Right lobe of liver (tissue), 6 donors: ENCODE results near the gene CLNK. TPM values are rescaled to one million over a fixed set of nuclear protein-coding genes. Genes with fewer than 3 reads are reported as not detected.

Experiments
- ATAC-seq, 4 donors: fragments of 200-7000 bp; cut with Tn5 transposase; one replicate each; pipeline ENCODE4 v1.9.1; 2020; ENCODE audit warnings: mild to moderate bottlenecking in 4 of 4, moderate library complexity in 4 of 4
- DNase-seq, 3 donors: peaks; one replicate each; pipeline ENCODE4 v3.0.0-alpha.2; 2020
- H3K27ac ChIP-seq, 3 donors: fragments of 200-600 bp; one replicate each; pipeline ENCODE4 v1.8.0; 2022
- H3K27me3 ChIP-seq, 2 donors: fragments of 200-600 bp; one replicate each; pipeline ENCODE4 v1.8.0; 2022
- H3K36me3 ChIP-seq, 4 donors: fragments of 200-600 bp; sonication (generic) in 1 of 4; one replicate each; pipeline versions ENCODE4 v1.5.1 to v1.8.0; 2017 to 2022; ENCODE audit warnings: control low read depth in 1 of 4
- H3K4me1 ChIP-seq, 4 donors: fragments of 200-600 bp; sonication (generic) in 1 of 4; one replicate each; pipeline versions ENCODE4 v1.5.1 to v1.8.0; 2017 to 2022; ENCODE audit warnings: control low read depth in 1 of 4
- H3K4me3 ChIP-seq, 3 donors: fragments of 200-600 bp; one replicate each; pipeline ENCODE4 v1.8.0; 2022
- H3K9me3 ChIP-seq, 4 donors: fragments of 200-600 bp; sonication (generic) in 1 of 4; one replicate each; pipeline versions ENCODE4 v1.5.1 to v1.8.0; 2017 to 2022; ENCODE audit warnings: control low read depth in 1 of 4
- POLR2A ChIP-seq: fragments of 450-650 bp; IDR thresholded peaks from one replicate; pipeline ENCODE4 v1.6.1; 2017; ENCODE audit warnings: antibody characterized with exemption, mild to moderate bottlenecking
- WGBS: methylation state at CpG from one replicate; pipeline ENCODE4 v1.1.6; 2018; ENCODE audit warnings: low coverage, low lambda C conversion rate; ENCODE audit not compliant: insufficient coverage; ENCODE audit errors: missing lambda C conversion rate; 5-methylcytosine and 5-hydroxymethylcytosine counted together
- intact Hi-C, 2 donors: fragments of 100-400 bp; cut with DNase I; formaldehyde crosslinking; loops; one replicate each; pipeline versions ENCODE4 v1.11.2 to v1.14.1; 2022
- total RNA-seq, 6 experiments: library from RNA; depleted of rRNA in 2 of 6; stranded (reverse); fragments of >200 nt in 2 of 6; fragmentation: NEBNext Ultra II Directional in 3 of 6; extraction: Animal tissue kit (Norgen Biotek cat#: 25700) in 3 of 6; gene quantifications; one replicate each; pipeline versions ENCODE4 v1.1.0 to v1.2.4, GENCODE V29; 2016 to 2023
- TF ChIP-seq, protein P1 (sequence below), 4 donors: fragments of 200-600 bp in 3 of 4; fragments of 450-650 bp in 1 of 4; IDR thresholded peaks; one replicate each; pipeline versions ENCODE4 v1.5.1 to v1.8.0; 2016 to 2022; ENCODE audit warnings: antibody characterized with exemption in 4 of 4, mild to moderate bottlenecking in 2 of 4
- donor health status: DM: no; HTN: yes; CAD: no.
- donor health status: DM: no; HTN: no; CAD: no.
- donor health status: DM: no; HTN: no; CAD: no.
- donor health status: DM: no; HTN: yes; CAD: no.
- donor health status: DM: no; HTN: yes; CAD: no.

Gene CLNK
- total RNA-seq, 6 experiments from 2014 or later, result not detected

DNA sequence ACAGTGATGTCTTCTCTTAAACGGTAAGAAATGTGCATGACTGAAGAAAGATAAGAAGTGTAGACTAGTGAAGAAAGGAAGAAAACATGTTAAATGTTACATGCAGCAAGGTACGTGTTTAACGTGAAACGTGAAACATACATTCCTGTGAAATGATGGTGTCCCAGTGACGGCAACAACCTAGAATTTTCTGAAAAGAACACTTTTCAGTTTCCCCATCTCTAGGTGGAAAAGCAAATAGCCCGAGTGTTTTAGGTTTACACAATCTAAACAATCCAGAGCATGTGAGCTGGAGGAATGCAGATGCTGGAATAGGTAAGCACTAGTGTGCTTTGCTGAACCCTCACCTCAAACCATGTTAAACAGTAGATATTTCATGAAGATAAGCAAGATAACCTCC, 60.7 kb downstream of the CLNK start:
- no peaks in the 10 kb centered on the region for H3K4me1 ChIP-seq
- TF ChIP-seq POLR2A, result no peak
- TF ChIP-seq, protein P1, sequence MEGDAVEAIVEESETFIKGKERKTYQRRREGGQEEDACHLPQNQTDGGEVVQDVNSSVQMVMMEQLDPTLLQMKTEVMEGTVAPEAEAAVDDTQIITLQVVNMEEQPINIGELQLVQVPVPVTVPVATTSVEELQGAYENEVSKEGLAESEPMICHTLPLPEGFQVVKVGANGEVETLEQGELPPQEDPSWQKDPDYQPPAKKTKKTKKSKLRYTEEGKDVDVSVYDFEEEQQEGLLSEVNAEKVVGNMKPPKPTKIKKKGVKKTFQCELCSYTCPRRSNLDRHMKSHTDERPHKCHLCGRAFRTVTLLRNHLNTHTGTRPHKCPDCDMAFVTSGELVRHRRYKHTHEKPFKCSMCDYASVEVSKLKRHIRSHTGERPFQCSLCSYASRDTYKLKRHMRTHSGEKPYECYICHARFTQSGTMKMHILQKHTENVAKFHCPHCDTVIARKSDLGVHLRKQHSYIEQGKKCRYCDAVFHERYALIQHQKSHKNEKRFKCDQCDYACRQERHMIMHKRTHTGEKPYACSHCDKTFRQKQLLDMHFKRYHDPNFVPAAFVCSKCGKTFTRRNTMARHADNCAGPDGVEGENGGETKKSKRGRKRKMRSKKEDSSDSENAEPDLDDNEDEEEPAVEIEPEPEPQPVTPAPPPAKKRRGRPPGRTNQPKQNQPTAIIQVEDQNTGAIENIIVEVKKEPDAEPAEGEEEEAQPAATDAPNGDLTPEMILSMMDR (IDR thresholded peaks at IDR 0.05), result no peak
- no peak overlapping the region for H3K4me3 ChIP-seq
- WGBS, result 39% methylated on average over 6 of the region's 6 CpGs
- peak in 2 of 4 donors; percentile 19 to 30 for ATAC-seq
- no peaks in the 10 kb centered on the region for H3K27me3 ChIP-seq
- no peak for DNase-seq
- no peak overlapping the region for H3K27ac ChIP-seq
- no peaks in the 10 kb centered on the region for H3K36me3 ChIP-seq
- intact Hi-C loops, result no loop called here
- no peaks in the 10 kb centered on the region for H3K9me3 ChIP-seq

DNA sequence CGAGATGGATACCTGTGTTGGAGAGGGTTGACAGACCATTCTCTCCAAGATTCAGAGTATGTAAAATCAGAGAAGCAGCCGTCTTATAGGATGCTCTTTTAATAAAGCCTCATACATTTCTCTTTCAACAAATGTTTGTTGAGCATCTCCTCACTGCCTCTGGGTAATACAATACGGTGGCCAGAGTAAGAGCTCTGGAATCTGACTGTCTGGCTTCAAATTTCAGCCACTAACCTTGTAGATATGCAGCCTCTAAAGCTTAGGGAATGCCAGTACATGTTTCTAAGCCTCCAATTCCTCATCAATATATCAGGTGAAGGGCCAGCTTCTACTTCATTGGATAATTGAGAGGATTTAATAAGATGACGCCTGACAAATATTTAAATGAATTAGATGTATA, 61.3 kb downstream of the CLNK start:
- intact Hi-C loops, result no loop called here
- TF ChIP-seq POLR2A, result no peak
- TF ChIP-seq, protein P1 (IDR thresholded peaks at IDR 0.05), result no peak
- H3K4me3 ChIP-seq, result no peak overlapping the region
- no peak for DNase-seq
- WGBS, result 38% methylated on average over 4 of the region's 4 CpGs
- no peak for ATAC-seq
- H3K4me1 ChIP-seq, result no peaks in the 10 kb centered on the region
- no peak overlapping the region for H3K27ac ChIP-seq
- no peaks in the 10 kb centered on the region for H3K36me3 ChIP-seq
- no peaks in the 10 kb centered on the region for H3K9me3 ChIP-seq
- H3K27me3 ChIP-seq, result no peaks in the 10 kb centered on the region

DNA sequence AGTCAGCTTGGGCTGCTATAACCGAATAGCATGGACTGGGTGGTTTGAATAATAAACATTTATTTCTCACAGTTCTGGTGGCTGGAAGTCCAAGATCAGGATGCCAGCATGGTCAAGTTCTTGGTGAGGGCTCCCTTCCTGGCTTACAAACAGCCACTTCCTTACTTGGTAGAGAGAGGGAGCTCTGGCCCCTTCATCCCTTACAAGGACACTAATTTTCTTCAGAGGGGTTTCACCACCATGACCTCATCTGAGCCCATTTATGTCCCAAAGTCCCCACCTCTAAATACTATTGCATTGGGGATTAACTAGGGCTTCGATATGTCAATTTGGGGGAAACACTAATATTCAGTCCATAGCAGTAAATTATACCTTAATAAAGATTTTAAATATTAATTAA, 61.8 kb downstream of the CLNK start:
- no peaks in the 10 kb centered on the region for H3K27me3 ChIP-seq
- H3K9me3 ChIP-seq, result no peaks in the 10 kb centered on the region
- DNase-seq (no peak), ATAC-seq (no peak)
- no peak overlapping the region for H3K27ac ChIP-seq
- no peak overlapping the region for H3K4me3 ChIP-seq
- TF ChIP-seq POLR2A, result no peak
- TF ChIP-seq, protein P1 (IDR thresholded peaks at IDR 0.05), result peak in 1 of 4 donors; percentile 5
- intact Hi-C loops, result no loop called here
- 71% methylated on average over 2 of the region's 2 CpGs for WGBS
- no peaks in the 10 kb centered on the region for H3K4me1 ChIP-seq
- no peaks in the 10 kb centered on the region for H3K36me3 ChIP-seq

DNA sequence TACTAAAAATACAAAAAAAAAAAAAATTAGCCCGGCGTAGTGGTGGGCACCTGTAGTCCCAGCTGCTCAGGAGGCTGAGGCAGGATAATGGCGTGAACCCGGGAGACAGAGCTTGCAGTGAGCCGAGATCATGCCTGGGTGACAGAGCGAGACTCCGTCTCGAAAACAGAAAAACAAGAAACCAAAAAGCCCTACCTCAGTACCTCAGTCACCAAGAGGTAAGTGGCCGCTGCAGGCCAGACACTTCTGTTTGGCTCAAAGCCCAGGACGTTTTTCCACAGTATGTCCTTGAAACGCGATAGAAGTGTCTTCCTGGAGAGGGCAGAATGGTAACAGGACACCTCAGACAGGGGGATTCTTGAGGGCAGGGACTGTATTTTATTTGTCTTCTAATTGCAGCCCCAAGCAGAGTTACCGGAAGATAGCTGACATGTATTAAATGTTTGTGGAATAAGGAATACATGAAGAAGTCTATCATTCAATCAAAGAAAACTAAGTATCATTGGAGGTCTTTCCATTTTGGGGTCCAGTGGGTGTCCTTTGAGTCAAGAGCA, 63.6 kb downstream of the CLNK start:
- H3K4me3 ChIP-seq, result no peak overlapping the region
- H3K4me1 ChIP-seq, result no peaks in the 10 kb centered on the region
- TF ChIP-seq, protein P1 (IDR thresholded peaks at IDR 0.05), result no peak
- TF ChIP-seq POLR2A, result no peak
- no peak for DNase-seq
- H3K27me3 ChIP-seq, result no peaks in the 10 kb centered on the region
- WGBS, result 56% methylated on average over 12 of the region's 13 CpGs
- H3K27ac ChIP-seq, result no peak overlapping the region
- no peak for ATAC-seq
- no peaks in the 10 kb centered on the region for H3K36me3 ChIP-seq
- intact Hi-C loops, result no loop called here
- H3K9me3 ChIP-seq, result no peaks in the 10 kb centered on the region

DNA sequence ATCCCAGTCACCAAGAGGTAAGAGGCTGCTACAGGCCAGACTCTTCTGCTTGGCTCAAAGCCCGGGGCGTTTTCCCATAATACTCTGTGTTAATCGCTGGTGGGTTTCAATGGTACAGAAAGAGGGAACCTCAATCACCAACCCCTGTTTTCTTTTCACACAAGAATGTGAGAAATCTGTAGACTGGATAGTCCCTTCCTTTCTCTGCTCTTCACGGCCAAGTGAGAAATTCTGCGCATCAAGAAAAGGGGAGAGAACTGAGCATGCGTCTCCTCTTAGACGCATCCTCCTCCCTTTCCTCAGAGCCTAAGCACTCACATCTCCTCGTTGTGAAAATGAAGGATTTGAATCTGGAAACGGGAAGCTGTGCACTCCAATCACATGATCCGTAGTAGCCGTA, 64.7 kb downstream of the CLNK start:
- ATAC-seq (no peak), DNase-seq (no peak)
- intact Hi-C loops, result no loop called here
- no peaks in the 10 kb centered on the region for H3K27me3 ChIP-seq
- 78% methylated on average over 10 of the region's 11 CpGs for WGBS
- H3K36me3 ChIP-seq, result no peaks in the 10 kb centered on the region
- no peak overlapping the region for H3K27ac ChIP-seq
- no peaks in the 10 kb centered on the region for H3K9me3 ChIP-seq
- TF ChIP-seq, protein P1 (IDR thresholded peaks at IDR 0.05), result no peak
- TF ChIP-seq POLR2A, result no peak
- no peak overlapping the region for H3K4me3 ChIP-seq
- H3K4me1 ChIP-seq, result no peaks in the 10 kb centered on the region
